PC-9 (cell line): ENCODE data around the gene ADGRD1.

ENCODE experiments used
- CTCF ChIP-seq: fragments of 200-600 bp; sonication (generic); conservative IDR thresholded peaks from 2 replicates; pipeline ENCODE4 v1.6.1; 2017; ENCODE audit warnings: mixed run types, antibody characterized with exemption, mild to moderate bottlenecking, moderate library complexity
- EZH2 ChIP-seq: fragments of 200-600 bp; sonication (generic); IDR thresholded peaks from 2 replicates; pipeline ENCODE4 v1.8.0; 2017; ENCODE audit warnings: antibody characterized with exemption, low read depth

DNA sequence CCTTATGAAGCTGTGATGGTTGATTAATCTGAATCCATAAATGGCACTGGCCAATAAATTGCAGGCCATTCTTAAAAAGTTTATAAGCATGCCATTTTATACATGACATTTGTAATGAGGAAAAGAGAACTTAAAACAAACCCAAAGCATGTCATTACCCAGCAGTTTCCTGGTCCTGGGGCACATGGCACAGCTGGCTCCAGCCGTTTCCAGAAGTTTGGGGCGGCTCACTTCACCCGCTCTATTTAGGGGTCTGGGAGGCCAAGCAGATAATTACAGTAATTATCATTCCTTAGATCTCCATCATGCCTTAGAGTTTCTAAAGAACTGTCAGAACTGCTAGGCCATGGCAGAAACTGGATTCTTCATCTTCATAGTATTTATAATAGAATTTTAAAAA lies 6.4 kb downstream of the ADGRD1 start:
- TF ChIP-seq CTCF (no peak), EZH2 (no peak)
